Measurements from ENCODE around the gene ASTN2. TPM values are rescaled to one million over a fixed set of nuclear protein-coding genes. Genes with fewer than 3 reads are reported as not detected.

ASTN2 gene
- polyA plus RNA-seq, 1 donor from 2014 or later: 6.8 TPM

DNA sequence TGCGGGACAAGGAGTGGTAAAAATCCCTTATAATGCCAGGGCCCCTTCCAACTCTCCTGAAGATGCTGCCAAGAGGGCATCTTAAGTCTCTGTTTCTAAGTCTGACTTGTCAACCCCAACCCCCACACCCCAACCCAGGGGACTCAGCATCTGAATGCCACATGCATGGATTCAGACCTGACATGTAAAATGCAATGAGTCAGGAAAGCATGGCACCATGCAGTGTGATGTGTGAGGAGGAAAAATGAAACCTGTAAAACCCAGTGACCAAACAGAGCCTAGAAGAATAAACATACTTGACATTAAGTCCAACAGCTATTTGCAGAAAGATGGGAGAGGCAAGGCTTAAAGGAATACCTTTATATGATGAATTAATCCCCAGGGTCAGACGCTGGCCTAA, 112.4 kb downstream of the ASTN2 start:
- TF ChIP-seq CTCF (IDR thresholded peaks at IDR 0.05; ENCODE audit: poor library complexity, severe bottlenecking): no peak
- no peak for TF ChIP-seq POLR2AphosphoS5 (IDR thresholded peaks at IDR 0.05)
- TF ChIP-seq TAF1 (IDR thresholded peaks at IDR 0.05; ENCODE audit: low read depth): no peak
- no peak for TF ChIP-seq RAD21 (conservative IDR thresholded peaks at IDR 0.05)
- H3K27ac ChIP-seq (ENCODE audit: low read length): no peak overlapping the region
- H3K36me3 ChIP-seq (ENCODE audit: insufficient read depth, low read length): no peaks in the 10 kb centered on the region
- H3F3A ChIP-seq (ENCODE audit: insufficient read depth, low read length, poor library complexity, severe bottlenecking): no peaks in the 10 kb centered on the region
- no peak overlapping the region for H3K9ac ChIP-seq (ENCODE audit: low read length)
- H2AFZ ChIP-seq (ENCODE audit: low read depth, low read length): no peak overlapping the region
- H3K9me3 ChIP-seq (ENCODE audit: low read length): no peaks in the 10 kb centered on the region
- no peaks in the 10 kb centered on the region for H4K20me1 ChIP-seq (ENCODE audit: insufficient read depth)
- no peaks in the 10 kb centered on the region for H3K27me3 ChIP-seq (ENCODE audit: insufficient read depth, low read depth, low read length)
- no peaks in the 10 kb centered on the region for H3K9me2 ChIP-seq (ENCODE audit: insufficient read depth, low read length)
- H3K4me3 ChIP-seq (ENCODE audit: low read length): no peak overlapping the region
- no peaks in the 10 kb centered on the region for H3K79me2 ChIP-seq (replicated peaks; ENCODE audit: insufficient read depth, low read length)
- H3K4me2 ChIP-seq (ENCODE audit: low read length): no peak overlapping the region

GRCh38 chr9:117300371-117301110, 114.3 kb downstream of the ASTN2 start:
- no peak overlapping the region for H2AFZ ChIP-seq (ENCODE audit: low read depth, low read length)
- no peaks in the 10 kb centered on the region for H3K27me3 ChIP-seq (ENCODE audit: insufficient read depth, low read depth, low read length)
- no peak overlapping the region for H3K4me3 ChIP-seq (ENCODE audit: low read length)
- H3F3A ChIP-seq (ENCODE audit: insufficient read depth, low read length, poor library complexity, severe bottlenecking): no peaks in the 10 kb centered on the region
- no peaks in the 10 kb centered on the region for H3K36me3 ChIP-seq (ENCODE audit: insufficient read depth, low read length)
- no peak for TF ChIP-seq EP300 (conservative IDR thresholded peaks at IDR 0.05; ENCODE audit: poor library complexity, severe bottlenecking)
- no peak for TF ChIP-seq POLR2AphosphoS5 (IDR thresholded peaks at IDR 0.05)
- TF ChIP-seq EZH2 (IDR thresholded peaks at IDR 0.05; ENCODE audit: borderline replicate concordance, insufficient read depth, low read length, poor library complexity, severe bottlenecking): no peak
- no peak for TF ChIP-seq RAD21 (conservative IDR thresholded peaks at IDR 0.05)
- no peak for TF ChIP-seq TAF1 (IDR thresholded peaks at IDR 0.05; ENCODE audit: low read depth)
- no peak for TF ChIP-seq CTCF (IDR thresholded peaks at IDR 0.05; ENCODE audit: poor library complexity, severe bottlenecking)
- no peak for TF ChIP-seq SMC3 (conservative IDR thresholded peaks at IDR 0.05; ENCODE audit: poor library complexity)
- TF ChIP-seq, protein P1, sequence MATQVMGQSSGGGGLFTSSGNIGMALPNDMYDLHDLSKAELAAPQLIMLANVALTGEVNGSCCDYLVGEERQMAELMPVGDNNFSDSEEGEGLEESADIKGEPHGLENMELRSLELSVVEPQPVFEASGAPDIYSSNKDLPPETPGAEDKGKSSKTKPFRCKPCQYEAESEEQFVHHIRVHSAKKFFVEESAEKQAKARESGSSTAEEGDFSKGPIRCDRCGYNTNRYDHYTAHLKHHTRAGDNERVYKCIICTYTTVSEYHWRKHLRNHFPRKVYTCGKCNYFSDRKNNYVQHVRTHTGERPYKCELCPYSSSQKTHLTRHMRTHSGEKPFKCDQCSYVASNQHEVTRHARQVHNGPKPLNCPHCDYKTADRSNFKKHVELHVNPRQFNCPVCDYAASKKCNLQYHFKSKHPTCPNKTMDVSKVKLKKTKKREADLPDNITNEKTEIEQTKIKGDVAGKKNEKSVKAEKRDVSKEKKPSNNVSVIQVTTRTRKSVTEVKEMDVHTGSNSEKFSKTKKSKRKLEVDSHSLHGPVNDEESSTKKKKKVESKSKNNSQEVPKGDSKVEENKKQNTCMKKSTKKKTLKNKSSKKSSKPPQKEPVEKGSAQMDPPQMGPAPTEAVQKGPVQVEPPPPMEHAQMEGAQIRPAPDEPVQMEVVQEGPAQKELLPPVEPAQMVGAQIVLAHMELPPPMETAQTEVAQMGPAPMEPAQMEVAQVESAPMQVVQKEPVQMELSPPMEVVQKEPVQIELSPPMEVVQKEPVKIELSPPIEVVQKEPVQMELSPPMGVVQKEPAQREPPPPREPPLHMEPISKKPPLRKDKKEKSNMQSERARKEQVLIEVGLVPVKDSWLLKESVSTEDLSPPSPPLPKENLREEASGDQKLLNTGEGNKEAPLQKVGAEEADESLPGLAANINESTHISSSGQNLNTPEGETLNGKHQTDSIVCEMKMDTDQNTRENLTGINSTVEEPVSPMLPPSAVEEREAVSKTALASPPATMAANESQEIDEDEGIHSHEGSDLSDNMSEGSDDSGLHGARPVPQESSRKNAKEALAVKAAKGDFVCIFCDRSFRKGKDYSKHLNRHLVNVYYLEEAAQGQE (IDR thresholded peaks at IDR 0.05; ENCODE audit: borderline replicate concordance): no peak
- TF ChIP-seq MXI1 (conservative IDR thresholded peaks at IDR 0.05; ENCODE audit: poor library complexity, severe bottlenecking): no peak
- H3K9ac ChIP-seq (ENCODE audit: low read length): no peak overlapping the region
- H3K27ac ChIP-seq (ENCODE audit: low read length): peak overlapping the region; percentile 25
- no peaks in the 10 kb centered on the region for H3K79me2 ChIP-seq (replicated peaks; ENCODE audit: insufficient read depth, low read length)
- no peaks in the 10 kb centered on the region for H3K9me2 ChIP-seq (ENCODE audit: insufficient read depth, low read length)
- H3K4me2 ChIP-seq (ENCODE audit: low read length): no peak overlapping the region
- no peaks in the 10 kb centered on the region for H3K9me3 ChIP-seq (ENCODE audit: low read length)
- no peaks in the 10 kb centered on the region for H4K20me1 ChIP-seq (ENCODE audit: insufficient read depth)
